ENCODE data around the gene DEUP1.
A peak's percentile ranks its signal among the peaks of the same experiment; 100 is the strongest.
"Not testable (repeated sequence)": the region's sequence is repeated elsewhere in the genome, so short reads cannot be mapped to it uniquely, and the experiment has no call there.

DEUP1 gene

GRCh38 chr11:93350835-93351234, 20.3 kb downstream of the DEUP1 start:
- no peak for DNase-seq (ENCODE audit: low read depth in 2 of 2)

- DNase-seq (ENCODE audit: low read depth in 2 of 2): no peak
These were observed 28.9 kb downstream of the DEUP1 start for GRCh38 chr11:93359396-93359795.

DNA sequence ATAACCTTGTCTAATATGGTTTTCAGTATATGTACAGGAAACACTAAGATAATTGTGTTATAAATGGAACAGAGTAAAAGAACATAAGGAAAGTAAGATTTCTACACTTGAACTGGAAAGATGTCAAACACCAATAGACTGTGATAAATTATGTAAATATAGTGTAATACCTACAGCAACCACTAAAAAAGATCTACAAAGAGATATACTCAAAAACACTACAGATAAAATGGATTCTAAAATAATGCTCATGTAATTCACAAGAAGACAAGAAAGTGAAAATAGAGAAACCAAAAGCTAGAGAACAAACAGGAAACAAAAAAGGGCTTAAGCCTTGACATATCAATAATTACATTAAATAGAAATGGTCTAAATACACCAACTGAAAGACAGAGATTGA, 30.9 kb downstream of the DEUP1 start:
- no peak for DNase-seq (ENCODE audit: low read depth in 2 of 2)

GRCh38 chr11:93368022-93368421, 37.5 kb downstream of the DEUP1 start:
- DNase-seq (ENCODE audit: low read depth in 2 of 2): no peak

DNA sequence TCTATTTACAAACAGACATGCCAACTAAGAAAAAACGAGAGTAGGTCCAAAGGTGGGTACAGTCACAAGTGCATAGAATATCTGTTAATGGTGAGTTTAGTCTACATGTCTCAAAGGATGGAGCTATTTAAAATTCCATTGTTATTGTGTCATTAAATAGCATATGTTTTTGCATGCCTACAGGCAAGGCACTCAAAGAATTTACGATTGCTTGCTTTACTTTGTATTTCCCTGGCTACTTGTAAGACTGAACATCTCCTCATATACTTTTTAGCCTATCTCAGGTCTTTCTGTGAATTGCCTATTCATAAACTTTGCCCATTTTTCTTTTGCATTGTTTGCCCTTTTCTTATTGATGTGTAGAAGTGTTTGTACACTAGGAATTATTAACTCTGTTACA, 39.7 kb downstream of the DEUP1 start:
- DNase-seq (ENCODE audit: low read depth in 2 of 2): no peak

DNA sequence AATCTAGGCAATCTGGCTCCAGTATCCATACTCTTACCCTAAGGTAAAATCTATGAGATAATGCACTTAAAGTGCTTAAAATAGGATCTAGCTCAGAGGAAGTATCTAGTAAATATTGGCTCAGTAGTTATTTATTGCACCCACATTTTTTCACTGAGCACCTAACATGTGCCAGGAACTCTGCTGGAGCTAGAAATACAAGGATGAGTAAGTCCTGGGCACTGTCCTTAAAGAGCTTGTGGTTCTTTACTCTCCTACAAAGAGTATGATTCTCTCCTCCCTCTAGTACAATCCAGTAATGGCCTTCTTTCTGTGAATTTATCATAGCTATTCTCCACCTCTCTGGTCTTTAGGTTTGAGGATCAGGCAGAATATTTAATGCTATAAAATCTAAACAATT, 59.2 kb downstream of the DEUP1 start:
- DNase-seq (ENCODE audit: low read depth in 2 of 2): no peak

DNA sequence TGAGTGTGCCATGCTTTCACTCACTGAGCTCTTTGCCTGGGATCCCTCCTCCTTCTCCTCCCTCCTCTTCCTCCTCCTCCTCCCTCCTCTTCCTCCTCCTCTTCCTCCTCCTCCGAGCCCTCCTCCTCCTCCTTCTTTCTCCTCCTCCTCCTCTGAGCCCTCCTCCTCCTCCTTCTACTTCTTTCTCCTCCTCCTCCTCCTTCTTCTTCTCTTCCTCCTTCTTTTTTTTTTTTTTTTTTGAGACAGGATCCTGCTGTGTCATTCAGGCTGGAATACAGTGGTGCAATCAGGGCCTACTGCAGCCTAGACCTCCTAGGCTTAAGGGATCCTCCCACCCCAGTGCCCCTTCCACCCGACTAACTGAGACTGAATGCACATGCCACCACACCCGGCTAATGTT, 62.3 kb downstream of the DEUP1 start:
- no peak for DNase-seq (ENCODE audit: low read depth in 2 of 2)

- no peak for DNase-seq (ENCODE audit: low read depth in 2 of 2)
These were observed 62.8 kb downstream of the DEUP1 start for GRCh38 chr11:93393386-93393785.

- DNase-seq (ENCODE audit: low read depth in 2 of 2): no peak
These were observed 63.9 kb downstream of the DEUP1 start for GRCh38 chr11:93394488-93394887.

DNA sequence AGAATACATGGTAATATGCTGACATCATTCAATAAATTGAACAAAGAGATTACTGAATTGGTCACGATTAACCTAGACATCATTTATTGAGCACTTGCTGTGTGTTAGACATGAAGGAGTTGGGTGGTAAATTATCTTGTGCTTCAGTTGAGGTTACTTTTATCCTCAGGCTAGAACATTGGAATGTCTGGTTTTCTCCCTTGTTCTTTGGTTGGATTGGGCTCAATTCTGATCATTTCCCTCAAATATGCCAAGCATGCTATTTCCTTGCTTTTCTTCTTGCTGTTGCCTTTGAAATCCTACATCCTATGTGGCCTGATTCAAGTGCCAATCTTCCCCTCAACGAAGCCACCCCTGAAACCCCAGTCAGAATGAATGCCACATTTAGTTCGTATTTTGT, 65.8 kb downstream of the DEUP1 start:
- no peak for DNase-seq (ENCODE audit: low read depth in 2 of 2)

DNA sequence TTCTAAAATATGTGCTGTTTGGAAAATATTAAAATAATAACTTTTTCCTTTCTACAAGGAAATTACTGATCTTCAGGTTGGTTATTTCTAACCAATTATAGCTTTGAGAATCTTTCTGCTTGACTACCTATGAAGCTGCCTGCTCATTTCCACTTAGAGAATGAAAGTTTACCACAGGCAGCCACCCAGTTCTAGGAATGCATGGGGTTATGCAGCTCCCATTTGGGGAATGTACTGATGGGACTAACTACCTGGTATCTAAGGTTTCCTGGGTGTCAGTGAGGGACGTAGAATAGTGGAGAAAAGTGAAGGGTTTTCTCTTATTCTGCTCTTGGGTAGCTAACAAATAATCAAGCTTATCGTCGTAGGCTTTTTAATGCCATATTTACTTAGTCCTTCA, 73.4 kb downstream of the DEUP1 start:
- no peak for DNase-seq (ENCODE audit: low read depth in 2 of 2)

DNA sequence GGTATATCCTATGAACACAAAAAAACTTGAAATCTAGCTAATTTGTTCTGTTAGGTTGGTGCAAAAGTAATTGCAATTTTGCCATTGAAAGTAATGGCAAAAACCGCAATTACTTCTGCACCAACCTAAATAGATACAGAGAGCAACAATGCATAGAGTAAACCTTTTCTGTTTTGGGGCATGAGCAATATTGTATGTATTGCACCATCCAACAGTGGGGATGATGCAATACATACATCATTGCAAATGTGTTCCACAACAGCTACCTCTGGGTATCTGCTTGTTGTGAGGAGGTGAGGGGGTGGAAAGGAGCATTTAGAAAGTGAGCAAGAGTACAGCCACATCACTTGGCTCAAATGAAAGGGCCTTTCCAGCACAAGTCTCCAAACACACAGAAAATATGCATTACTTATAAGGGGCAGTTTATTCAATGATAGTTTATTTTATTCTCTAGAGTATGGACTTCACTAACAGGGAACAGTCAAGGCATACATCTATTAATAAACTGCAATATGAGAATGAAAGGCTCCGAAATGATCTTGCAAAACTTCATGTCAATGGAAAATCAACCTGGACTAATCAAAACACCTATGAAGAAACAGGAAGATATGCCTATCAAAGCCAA, 77.3 kb downstream of the DEUP1 start:
- no peak for DNase-seq (ENCODE audit: low read depth in 2 of 2)

GRCh38 chr11:93410441-93410840, 79.9 kb downstream of the DEUP1 start:
- no peak for DNase-seq (ENCODE audit: low read depth in 2 of 2)

- DNase-seq (ENCODE audit: low read depth in 2 of 2): no peak
These were observed 81.2 kb downstream of the DEUP1 start for GRCh38 chr11:93411705-93412104.

DNA sequence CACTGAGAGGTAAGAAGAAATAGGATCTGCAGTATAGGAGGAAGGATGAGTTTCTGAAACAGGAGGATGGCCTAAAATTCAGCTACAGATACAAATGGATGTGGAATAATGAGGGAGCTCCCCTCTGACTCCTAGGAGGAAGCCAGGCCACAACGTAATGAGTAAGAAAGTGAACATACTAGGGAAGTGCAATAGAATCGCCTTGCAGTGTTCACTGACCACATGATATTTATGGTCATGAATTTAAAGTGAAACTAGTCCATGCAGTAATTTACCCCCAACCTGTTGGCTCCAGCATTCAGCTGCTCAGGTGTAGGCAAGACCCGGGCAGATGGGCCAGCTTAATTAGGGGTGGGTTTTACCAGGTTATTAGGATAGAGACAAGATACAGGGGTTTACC, 101.7 kb downstream of the DEUP1 start:
- DNase-seq (ENCODE audit: low read depth in 2 of 2): no peak

DNA sequence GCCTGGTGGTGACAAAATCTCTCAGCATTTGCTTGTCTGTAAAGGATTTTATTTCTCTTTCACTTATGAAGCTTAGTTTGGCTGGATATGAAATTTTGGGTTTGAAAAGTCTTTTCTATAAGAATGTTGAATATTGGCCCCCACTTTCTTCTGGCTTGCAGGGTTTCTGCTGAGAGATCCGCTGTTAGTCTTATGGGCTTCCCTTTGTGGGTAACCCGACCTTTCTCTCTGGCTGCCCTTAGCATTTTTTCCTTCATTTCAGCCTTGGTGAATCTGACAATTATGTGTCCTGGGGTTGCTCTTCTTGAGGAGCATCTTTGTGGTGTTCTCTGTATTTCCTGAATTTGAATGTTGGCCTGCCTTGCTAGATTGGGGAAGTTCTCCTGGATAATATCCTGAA, 112.7 kb downstream of the DEUP1 start:
- DNase-seq (ENCODE audit: low read depth in 2 of 2): not testable (repeated sequence)

- peak in 1 of 2 donors; percentile 15 for DNase-seq (ENCODE audit: low read depth in 2 of 2)
These were observed 114.1 kb downstream of the DEUP1 start for GRCh38 chr11:93444617-93445073.

- no peak for DNase-seq (ENCODE audit: low read depth in 2 of 2)
These were observed 127.7 kb downstream of the DEUP1 start for GRCh38 chr11:93458286-93458685.

- not testable (repeated sequence) for DNase-seq (ENCODE audit: low read depth in 2 of 2)
These were observed 133.1 kb downstream of the DEUP1 start for GRCh38 chr11:93463666-93464065.

DNA sequence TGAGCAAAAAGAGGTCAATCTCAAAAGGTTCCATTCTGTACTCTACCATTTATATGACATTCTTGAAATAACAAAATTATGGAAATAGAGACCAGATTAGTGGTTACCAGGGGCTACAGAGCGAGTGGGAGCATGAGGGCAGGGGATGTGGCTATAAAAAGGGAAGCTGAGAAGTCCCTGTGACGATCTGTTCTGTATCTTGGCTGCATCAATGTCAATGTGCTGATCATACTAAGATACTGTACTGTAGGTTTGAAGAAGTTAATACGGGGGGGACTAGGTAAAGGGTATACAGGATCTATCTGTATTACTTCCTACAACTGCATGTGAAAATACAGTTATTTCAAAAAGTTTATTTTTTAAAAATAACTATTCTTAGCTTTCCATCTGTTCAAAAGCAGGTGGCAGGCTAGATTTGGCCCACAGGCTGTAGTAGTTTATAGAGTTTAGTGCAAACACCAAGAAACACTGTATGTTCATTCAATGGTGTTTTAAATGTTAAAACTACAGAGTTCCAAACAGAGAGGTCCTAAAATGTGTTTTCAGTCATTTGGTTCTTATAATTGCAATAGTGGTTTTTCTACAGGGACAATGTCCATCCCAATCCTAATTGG, 134.5 kb downstream of the DEUP1 start:
- DNase-seq (ENCODE audit: low read depth in 2 of 2): no peak

- no peak for DNase-seq (ENCODE audit: low read depth in 2 of 2)
These were observed 136.5 kb downstream of the DEUP1 start for GRCh38 chr11:93467054-93467453.

- no peak for DNase-seq (ENCODE audit: low read depth in 2 of 2)
These were observed 137.7 kb downstream of the DEUP1 start for GRCh38 chr11:93468290-93468689.

GRCh38 chr11:93474123-93474522, 143.6 kb downstream of the DEUP1 start:
- DNase-seq (ENCODE audit: low read depth in 2 of 2): no peak

DNA sequence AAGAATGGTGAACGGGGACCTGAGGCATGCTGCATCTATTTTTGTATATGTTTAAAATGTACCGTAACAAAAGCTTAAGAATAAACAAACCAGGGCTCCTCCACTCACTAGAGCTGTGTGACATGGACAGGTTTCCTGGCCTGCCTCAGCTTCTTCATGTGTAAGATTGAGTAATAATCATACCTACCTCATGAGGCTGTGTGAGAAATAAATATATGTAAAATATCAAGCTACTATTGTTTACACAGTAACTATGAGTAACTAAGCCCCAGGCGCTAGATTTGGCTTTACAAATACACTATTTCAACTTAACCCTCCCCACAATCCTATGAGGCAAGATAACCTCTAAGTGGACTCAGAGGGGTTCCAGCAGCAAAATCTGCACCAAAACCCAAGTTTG, 146.3 kb downstream of the DEUP1 start:
- no peak for DNase-seq (ENCODE audit: low read depth in 2 of 2)

Data from stimulated activated CD8-positive, alpha-beta memory T cell treated with anti-CD3 and anti-CD28 coated beads, Interleukin-15, amount 100 ng/mL, for 48 hours (primary cell).